Daoy (cell line): ENCODE data around the gene BRD8. TPM values are rescaled to one million over a fixed set of nuclear protein-coding genes. Genes with fewer than 3 reads are reported as not detected.
"Not testable (repeated sequence)": the region's sequence is repeated elsewhere in the genome, so short reads cannot be mapped to it uniquely, and the experiment has no call there.

Source experiments
- DNase-seq: peaks from one replicate; pipeline ENCODE4 v3.0.0-alpha.2; 2015; ENCODE audit warnings: low read depth
- total RNA-seq: library from RNA; depleted of rRNA; stranded (reverse); fragments of >200 nt; shearing (Covaris generic); gene quantifications from 2 replicates; pipeline ENCODE4 v1.2.3, GENCODE V29; 2014

BRD8 gene
- total RNA-seq, 1 experiment from 2014 or later = 56.2 TPM

DNA sequence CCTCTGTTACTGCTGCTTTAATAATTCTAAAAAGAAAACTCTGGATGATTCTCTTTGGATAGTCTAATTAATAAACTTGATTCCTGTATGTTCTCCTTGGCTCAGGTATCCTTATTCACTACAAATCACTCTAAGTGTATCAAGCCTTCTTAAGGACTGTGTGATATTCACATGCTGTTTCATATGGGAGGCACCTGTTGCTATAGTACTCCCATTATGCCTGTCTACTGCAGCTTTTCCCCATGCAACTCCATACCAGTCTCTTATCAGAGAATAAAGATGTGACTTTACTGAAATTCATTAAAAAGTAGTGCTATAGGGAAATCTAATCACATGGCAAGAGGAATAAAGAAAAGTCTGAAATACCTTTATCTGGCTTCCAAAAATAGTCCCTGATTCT lies 14.7 kb downstream of the BRD8 start:
- DNase-seq = no peak

- no peak for DNase-seq
Measured at GRCh38 chr5:138160706-138161105, 17.7 kb downstream of the BRD8 start.

- DNase-seq = no peak
Measured at GRCh38 chr5:138159666-138160065, 18.8 kb downstream of the BRD8 start.

- DNase-seq = no peak
Measured at GRCh38 chr5:138157626-138158025, 20.8 kb downstream of the BRD8 start.

GRCh38 chr5:138155977-138156376 lies 22.5 kb downstream of the BRD8 start:
- DNase-seq = not testable (repeated sequence)

GRCh38 chr5:138149530-138149929 lies 28.9 kb downstream of the BRD8 start:
- DNase-seq = peak; percentile 36

- peak; percentile 89 for DNase-seq
Measured at GRCh38 chr5:138148811-138149210, 29.6 kb downstream of the BRD8 start.

GRCh38 chr5:138143578-138143977 lies 34.9 kb downstream of the BRD8 start:
- not testable (repeated sequence) for DNase-seq

DNA sequence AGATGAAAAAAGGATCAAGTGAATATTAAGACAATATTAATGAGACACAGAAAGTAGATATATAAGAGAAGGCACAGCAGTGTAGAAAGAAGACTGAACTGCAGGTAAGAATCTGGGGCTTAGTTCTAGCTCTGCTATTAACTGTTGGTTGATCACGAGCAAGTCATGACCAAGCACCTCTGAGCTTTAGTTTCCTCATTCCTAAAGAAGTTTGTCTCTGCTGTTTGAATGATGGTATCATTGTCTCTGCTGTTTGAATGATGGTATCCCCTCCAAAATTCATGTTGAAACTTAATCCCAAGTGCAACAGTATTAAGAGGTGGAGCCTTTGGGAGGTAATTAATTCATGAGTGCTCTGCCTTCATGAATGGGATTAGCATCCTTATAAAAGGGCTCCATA lies 36.7 kb downstream of the BRD8 start:
- DNase-seq = no peak

DNA sequence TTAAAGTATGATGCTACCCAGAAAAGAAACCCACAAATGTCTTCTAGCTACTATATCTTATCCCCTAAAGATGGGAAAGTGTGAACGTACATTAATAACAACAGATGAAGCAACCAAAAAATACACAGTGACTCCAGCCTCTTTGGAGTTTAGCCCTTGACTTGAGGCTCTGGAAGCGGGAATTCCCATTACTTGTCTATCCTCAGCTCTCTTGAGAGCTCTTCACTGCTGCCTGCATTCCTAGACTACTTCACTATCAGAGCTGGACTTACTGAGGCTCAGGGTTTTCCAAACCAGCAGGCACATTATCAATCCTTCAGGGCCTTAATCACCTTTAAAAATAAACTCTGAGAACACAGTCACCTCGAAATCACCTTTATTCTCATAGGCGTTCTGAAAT lies 38.2 kb downstream of the BRD8 start:
- no peak for DNase-seq

DNA sequence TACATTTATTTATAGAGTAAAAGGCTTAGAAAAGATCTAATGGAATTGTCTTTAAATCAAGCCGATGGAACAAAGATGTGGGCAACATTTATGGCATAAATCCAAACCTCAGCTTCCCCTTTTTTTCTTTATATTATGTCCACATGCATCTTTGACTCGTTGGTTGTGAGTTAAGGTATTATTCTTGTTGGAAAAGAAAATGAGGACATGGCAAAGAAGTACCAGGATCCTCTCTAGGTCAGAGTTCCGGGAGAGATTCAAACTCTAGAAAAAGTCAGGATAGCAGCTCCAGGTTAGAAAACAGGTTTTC lies 38.7 kb downstream of the BRD8 start:
- no peak for DNase-seq

- no peak for DNase-seq
Measured at GRCh38 chr5:138138949-138139780, 39.3 kb downstream of the BRD8 start, which contains the start of gene NME5. Gene NME5 (minus strand): TSS chr5:138139428. CDS start chr5:138138780, 648 bp downstream.

DNA sequence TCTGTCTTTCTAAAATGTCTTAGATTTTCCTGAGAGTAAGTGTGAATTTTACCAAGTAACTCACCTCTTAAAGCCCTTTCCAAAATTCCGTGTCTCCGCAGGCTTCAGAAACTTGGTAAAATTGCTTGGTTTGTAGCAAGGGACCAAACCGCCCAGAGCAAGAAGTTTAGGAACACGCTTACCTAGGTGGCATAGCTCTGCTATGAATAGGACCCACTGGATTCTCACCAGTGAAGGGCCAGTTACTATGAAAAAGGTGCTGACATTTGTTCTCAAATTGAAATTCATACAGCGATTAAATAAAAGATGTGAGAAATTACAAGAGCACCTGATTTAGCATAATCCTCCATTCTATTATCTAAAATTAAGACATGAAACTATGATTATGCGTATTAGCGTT lies 45.9 kb downstream of the BRD8 start:
- DNase-seq = no peak

DNA sequence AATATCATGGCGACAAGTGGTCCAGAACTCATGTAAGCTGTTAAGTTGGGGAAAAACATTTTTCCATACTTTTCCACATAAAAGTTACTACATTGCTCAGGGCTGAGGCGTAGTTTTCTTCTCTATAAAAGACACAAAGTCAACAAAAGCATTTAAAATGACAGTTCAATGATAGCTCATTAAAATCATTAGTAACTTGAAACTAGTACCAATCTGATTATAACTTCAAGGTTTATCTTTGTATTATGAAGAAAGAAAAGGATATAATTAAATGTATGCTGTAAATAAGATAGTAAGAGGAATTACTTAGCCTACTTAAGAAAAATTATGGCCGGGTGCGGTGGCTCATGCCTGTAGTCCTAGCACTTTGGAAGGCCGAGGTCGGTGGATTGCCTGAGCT lies 49.1 kb downstream of the BRD8 start:
- DNase-seq = no peak

GRCh38 chr5:138128334-138128733 lies 50.1 kb downstream of the BRD8 start:
- peak; percentile 24 for DNase-seq

DNA sequence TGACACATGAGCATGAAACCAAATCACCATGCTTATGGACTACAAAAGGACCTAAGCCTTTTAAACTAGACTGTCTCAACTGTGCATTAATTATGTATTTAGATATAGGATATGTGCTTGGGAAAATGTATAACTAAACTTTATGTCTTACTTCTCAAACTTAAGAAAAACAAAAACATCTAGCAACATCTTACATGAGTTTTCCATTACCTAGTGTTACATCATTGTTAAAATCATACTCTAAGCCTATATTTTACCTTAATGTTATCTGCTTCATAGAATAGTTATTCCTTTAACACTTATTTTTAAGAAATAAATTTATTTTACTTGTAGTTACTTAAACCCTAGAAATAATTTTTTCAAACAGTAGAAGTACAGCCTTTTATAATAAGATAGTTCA lies 63.2 kb downstream of the BRD8 start:
- DNase-seq = no peak

DNA sequence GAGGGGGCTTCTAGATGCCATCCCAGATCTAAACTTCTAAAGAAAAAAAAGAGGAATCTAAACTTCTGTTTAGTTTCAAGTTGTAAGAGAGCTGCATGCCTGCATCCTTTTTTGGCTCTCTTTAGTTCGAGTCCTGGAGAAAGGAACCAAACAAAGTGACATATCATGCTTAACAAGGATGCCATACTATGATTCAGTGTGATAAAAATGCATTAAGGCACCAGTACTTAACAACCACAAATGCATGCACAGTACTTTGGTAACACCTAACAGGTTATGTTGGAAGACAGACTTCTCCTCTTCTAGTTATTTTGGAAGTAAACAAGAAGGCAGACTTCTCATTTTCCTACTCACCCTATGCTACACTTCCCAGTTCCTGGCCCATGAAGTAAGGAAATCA lies 66.5 kb downstream of the BRD8 start:
- DNase-seq = peak; percentile 43

- DNase-seq = no peak
Measured at GRCh38 chr5:138111181-138111580, 67.2 kb downstream of the BRD8 start.

- peak; percentile 84 for DNase-seq
Measured at GRCh38 chr5:138110266-138110963, 68.0 kb downstream of the BRD8 start.

DNA sequence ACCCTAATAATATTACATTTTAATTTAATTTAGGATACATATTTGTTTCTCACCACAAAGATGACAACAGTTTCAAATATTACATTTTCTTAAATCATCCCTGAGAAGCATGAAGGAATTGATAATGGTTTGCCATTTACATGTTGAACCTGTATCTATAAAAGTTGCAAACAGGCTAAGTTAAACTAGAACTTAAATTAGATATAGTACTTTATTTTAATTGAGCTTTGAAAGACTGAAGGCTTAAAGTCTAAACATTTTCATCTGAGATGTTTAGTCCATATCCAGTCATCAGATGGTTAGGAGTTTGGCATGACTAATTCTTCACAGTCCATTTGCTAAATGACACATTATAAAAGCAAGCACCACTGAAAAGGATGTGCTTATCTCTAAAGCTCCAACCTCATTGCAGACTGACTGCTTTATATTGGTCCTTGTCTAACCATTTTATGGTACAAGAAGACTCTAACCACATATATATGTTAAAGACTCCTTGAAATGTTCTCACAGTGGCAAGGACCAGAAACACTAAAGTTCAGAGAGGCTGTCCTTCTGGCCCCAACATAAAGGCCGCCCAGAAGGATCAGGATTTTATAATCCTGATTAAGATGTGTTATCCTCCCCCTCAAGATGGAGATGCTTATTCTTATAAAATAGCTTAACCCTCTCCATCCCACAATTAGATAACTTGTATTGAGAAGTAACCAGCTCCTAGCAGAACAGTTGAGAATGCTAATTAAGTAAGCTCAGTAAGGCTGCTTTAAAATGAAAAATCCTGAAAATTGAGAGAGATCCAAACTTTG lies 68.8 kb downstream of the BRD8 start:
- DNase-seq = peak; percentile 79

- DNase-seq = no peak
Measured at GRCh38 chr5:138107213-138107612, 71.2 kb downstream of the BRD8 start.

- DNase-seq = no peak
Measured at GRCh38 chr5:138105709-138106108, 72.7 kb downstream of the BRD8 start.

DNA sequence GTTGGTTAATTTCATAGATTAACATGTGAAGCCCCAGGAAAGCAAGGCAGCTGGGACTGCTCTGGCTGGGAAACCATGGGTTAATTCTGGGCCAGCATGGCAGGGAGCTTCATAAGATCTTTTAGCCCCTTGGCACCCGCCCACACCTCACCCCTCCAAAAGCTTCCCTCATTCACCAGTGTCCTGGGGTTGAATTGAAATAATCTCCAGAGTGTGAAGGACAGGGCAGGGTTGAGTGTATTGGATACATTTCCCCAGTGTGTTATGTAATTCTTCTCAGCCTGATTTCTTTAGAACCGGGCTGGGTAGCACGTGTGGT lies 75.2 kb downstream of the BRD8 start:
- DNase-seq = no peak
